Mesothelial cell of epicardium (in vitro differentiated cells): ENCODE data around the gene AKIRIN1. TPM values are rescaled to one million over a fixed set of nuclear protein-coding genes. Genes with fewer than 3 reads are reported as not detected.

ENCODE experiments used
- DNase-seq, 2 experiments: peaks; one replicate each; pipeline ENCODE4 v3.0.0; 2021; ENCODE audit warnings: low spot score in 2 of 2; ENCODE audit not compliant: unreplicated experiment in 2 of 2
- H3K27ac Mint-ChIP-seq: 2 replicates; pipeline ENCODE4 v1.8.0; 2021; ENCODE audit warnings: mixed read lengths
- H3K27me3 Mint-ChIP-seq: 2 replicates; pipeline ENCODE4 v1.8.0; 2021; ENCODE audit warnings: low read depth, mixed read lengths
- H3K36me3 Mint-ChIP-seq: 2 replicates; pipeline ENCODE4 v1.8.0; 2021; ENCODE audit warnings: mixed read lengths
- H3K4me1 Mint-ChIP-seq: 2 replicates; pipeline ENCODE4 v1.8.0; 2021; ENCODE audit warnings: mixed read lengths
- H3K4me3 Mint-ChIP-seq: 2 replicates; pipeline ENCODE4 v1.8.0; 2021; ENCODE audit warnings: mild to moderate bottlenecking, moderate library complexity, mixed read lengths
- H3K9me3 Mint-ChIP-seq: 2 replicates; pipeline ENCODE4 v1.8.0; 2021; ENCODE audit warnings: mixed read lengths
- CTCF ChIP-seq: fragments of 200-600 bp; sonication (generic); IDR thresholded peaks from one replicate; pipeline ENCODE4 v1.5.0; 2021; ENCODE audit warnings: antibody characterized with exemption; ENCODE audit not compliant: unreplicated experiment
- total RNA-seq: library from RNA; stranded (reverse); gene quantifications from 3 replicates; pipeline ENCODE4 v1.2.1, GENCODE V29; 2021

Gene AKIRIN1, protein sequence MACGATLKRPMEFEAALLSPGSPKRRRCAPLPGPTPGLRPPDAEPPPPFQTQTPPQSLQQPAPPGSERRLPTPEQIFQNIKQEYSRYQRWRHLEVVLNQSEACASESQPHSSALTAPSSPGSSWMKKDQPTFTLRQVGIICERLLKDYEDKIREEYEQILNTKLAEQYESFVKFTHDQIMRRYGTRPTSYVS
- 69.6 to 75.8 TPM (median 70.1 TPM) in 3 replicates for total RNA-seq

- no peaks in the 10 kb centered on the region for H3K27me3 Mint-ChIP-seq
- TF ChIP-seq CTCF: peak; percentile 31
- peaks cover 32% of the 10 kb centered on the region for H3K4me1 Mint-ChIP-seq
- H3K9me3 Mint-ChIP-seq: no peaks in the 10 kb centered on the region
- peak within 1 kb of the TSS; percentile 87 for H3K27ac Mint-ChIP-seq
- peak; percentile 96 to 99 for DNase-seq
- H3K4me3 Mint-ChIP-seq: peak within 1 kb of the TSS; percentile 74
- H3K36me3 Mint-ChIP-seq: peaks cover 10% of the 10 kb centered on the region
Measured at GRCh38 chr1:38990738-38991637, at the start of gene AKIRIN1. AKIRIN1 (plus strand) TSS chr1:38991276; CDS start chr1:38991381, 105 bp downstream.

- H3K36me3 Mint-ChIP-seq: no peaks in the 10 kb centered on the region
- H3K27ac Mint-ChIP-seq: no peak within 1 kb of the TSS
- no peak for DNase-seq
- no peak for TF ChIP-seq CTCF
- H3K4me1 Mint-ChIP-seq: no peaks in the 10 kb centered on the region
- no peak within 1 kb of the TSS for H3K4me3 Mint-ChIP-seq
- H3K9me3 Mint-ChIP-seq: no peaks in the 10 kb centered on the region
- H3K27me3 Mint-ChIP-seq: no peaks in the 10 kb centered on the region
Measured at GRCh38 chr1:38941527-38942019, 49.5 kb upstream of the AKIRIN1 start, which contains the start of gene RHBDL2. RHBDL2 (minus strand) TSS chr1:38941830; CDS start chr1:38919212, 22,618 bp downstream.

DNA sequence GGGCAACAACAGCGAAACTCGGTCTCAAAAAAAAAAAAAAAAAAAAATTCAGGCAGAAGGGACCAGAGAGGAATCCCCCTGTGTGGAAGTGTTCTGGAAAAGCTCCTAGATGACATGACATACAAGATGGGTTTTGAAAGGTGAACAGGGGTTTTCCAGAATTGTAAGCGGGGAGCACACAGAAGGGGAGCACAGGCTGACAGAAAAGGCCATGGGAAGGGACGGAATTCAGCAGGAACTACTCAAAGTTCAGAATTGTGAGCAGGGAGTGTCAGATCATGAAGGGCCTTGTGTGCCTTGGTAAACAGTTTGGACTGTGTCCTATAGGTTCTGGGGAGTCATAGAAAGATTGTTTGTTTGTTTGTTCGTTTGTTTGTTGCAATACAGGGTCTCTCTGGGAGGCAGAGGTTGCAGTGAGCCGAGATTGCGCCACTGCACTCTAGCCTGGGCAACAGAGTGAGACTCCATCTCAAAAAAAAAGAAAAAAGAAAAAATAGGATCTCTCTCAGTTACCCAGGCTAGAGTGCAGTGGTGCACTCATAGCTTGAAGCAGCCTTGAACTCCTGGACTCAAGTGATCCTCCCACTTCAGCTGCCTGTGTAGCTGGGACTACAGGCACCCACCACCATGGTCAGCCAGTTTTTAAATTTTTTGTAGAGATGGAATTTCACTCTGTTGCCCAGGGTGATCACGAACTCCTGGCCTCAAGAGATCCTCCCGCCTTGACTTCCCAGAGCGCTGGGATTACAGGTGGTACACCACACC, 48.2 kb upstream of the AKIRIN1 start:
- H3K27me3 Mint-ChIP-seq: no peaks in the 10 kb centered on the region
- no peaks in the 10 kb centered on the region for H3K4me1 Mint-ChIP-seq
- no peaks in the 10 kb centered on the region for H3K36me3 Mint-ChIP-seq
- H3K9me3 Mint-ChIP-seq: peaks cover 5% of the 10 kb centered on the region
- no peak for DNase-seq
- no peak overlapping the region for H3K4me3 Mint-ChIP-seq
- H3K27ac Mint-ChIP-seq: no peak overlapping the region
- TF ChIP-seq CTCF: no peak

DNA sequence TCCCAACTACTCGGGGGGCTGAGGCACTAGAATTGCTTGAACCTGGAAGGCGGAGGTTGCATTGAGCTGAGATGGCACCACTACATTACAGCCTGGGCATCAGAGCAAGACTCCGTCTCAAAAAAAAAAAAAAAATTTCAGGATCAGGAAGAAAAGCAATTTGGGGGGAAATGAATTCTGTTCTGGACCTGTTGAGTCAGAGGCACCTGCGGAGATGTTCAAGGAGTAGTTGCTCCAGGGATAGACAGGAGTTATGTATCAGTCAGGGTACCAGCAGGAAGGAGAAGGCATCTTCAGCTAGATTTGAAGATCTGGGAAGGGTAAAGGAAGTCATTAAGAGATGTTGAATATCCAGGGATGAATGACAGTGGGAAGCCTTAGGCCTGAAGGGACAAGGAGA, 46.5 kb upstream of the AKIRIN1 start:
- Mint-ChIP-seq H3K9me3 (peaks cover 5% of the 10 kb centered on the region), H3K4me3 (no peak overlapping the region), H3K4me1 (no peaks in the 10 kb centered on the region), H3K27me3 (no peaks in the 10 kb centered on the region), H3K27ac (no peak overlapping the region), H3K36me3 (no peaks in the 10 kb centered on the region)
- no peak for TF ChIP-seq CTCF
- no peak for DNase-seq

DNA sequence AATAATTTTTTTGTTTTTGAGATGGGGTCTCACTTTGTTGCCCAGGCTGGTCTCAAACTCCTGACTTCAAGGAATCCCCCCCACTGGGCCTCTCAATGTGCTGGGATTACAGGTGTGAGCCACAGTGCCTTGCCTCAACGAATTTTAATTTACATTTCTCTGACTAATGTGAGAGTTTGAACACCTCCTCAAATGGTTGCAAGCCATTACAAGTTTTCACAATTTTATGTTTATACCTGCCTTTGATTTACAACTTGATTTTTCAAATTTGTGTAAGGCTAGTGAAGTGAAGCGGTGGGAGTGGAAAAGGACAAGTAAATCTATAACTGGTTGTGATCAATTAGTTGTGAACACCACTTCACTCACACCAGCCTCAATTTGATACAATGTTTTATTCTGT, 40.5 kb upstream of the AKIRIN1 start:
- Mint-ChIP-seq H3K9me3 (peaks cover 8% of the 10 kb centered on the region), H3K4me3 (no peak overlapping the region), H3K27me3 (no peaks in the 10 kb centered on the region), H3K36me3 (no peaks in the 10 kb centered on the region), H3K4me1 (peaks cover 5% of the 10 kb centered on the region), H3K27ac (no peak overlapping the region)
- TF ChIP-seq CTCF: no peak
- no peak for DNase-seq
